Hepatocyte (in vitro differentiated cells): ENCODE data around the gene ETFB.

Source experiments
- CTCF ChIP-seq: fragments of 200-600 bp; sonication (generic); IDR thresholded peaks from 2 replicates; pipeline ENCODE4 v1.5.1; 2016; ENCODE audit warnings: antibody characterized with exemption, mild to moderate bottlenecking; ENCODE audit not compliant: poor library complexity
- EZH2 ChIP-seq: fragments of 200-600 bp; sonication (generic); IDR thresholded peaks from 2 replicates; pipeline ENCODE4 v1.6.1; 2016; ENCODE audit warnings: antibody characterized with exemption, mild to moderate bottlenecking, borderline replicate concordance

GRCh38 chr19:51320280-51320657 is 45.9 kb downstream of the ETFB start:
- no peak for TF ChIP-seq CTCF
- TF ChIP-seq EZH2, result no peak
